ENCODE results near the gene TASP1.

The TASP1 gene

GRCh38 chr20:13430346-13431002 lies 208.3 kb downstream of the TASP1 start:
- no peak for FAIRE-seq

GRCh38 chr20:13428684-13429083 lies 210.0 kb downstream of the TASP1 start:
- FAIRE-seq: no peak

GRCh38 chr20:13426870-13427269 lies 211.9 kb downstream of the TASP1 start:
- no peak for FAIRE-seq

- no peak for FAIRE-seq
These were observed 213.2 kb downstream of the TASP1 start for GRCh38 chr20:13425381-13426135.

GRCh38 chr20:13424174-13424833 lies 214.4 kb downstream of the TASP1 start:
- FAIRE-seq: no peak

- no peak for FAIRE-seq
These were observed 215.1 kb downstream of the TASP1 start for GRCh38 chr20:13423472-13424173.

GRCh38 chr20:13422637-13423036 lies 216.1 kb downstream of the TASP1 start:
- FAIRE-seq: no peak

GRCh38 chr20:13420625-13421024 lies 218.1 kb downstream of the TASP1 start:
- no peak for FAIRE-seq

- FAIRE-seq: no peak
These were observed 219.3 kb downstream of the TASP1 start for GRCh38 chr20:13419477-13419876.

- FAIRE-seq: no peak
These were observed 220.2 kb downstream of the TASP1 start for GRCh38 chr20:13418263-13419229.

- no peak for FAIRE-seq
These were observed 222.2 kb downstream of the TASP1 start for GRCh38 chr20:13416531-13416930.

GRCh38 chr20:13412806-13413445 lies 225.8 kb downstream of the TASP1 start:
- no peak for FAIRE-seq

- FAIRE-seq: no peak
These were observed 234.4 kb downstream of the TASP1 start for GRCh38 chr20:13404293-13404692.

GRCh38 chr20:13403453-13403852 lies 235.3 kb downstream of the TASP1 start:
- no peak for FAIRE-seq

- FAIRE-seq: no peak
These were observed 235.7 kb downstream of the TASP1 start for GRCh38 chr20:13402986-13403385.

GRCh38 chr20:13402171-13402760 lies 236.5 kb downstream of the TASP1 start:
- no peak for FAIRE-seq

GRCh38 chr20:13401596-13401995 lies 237.1 kb downstream of the TASP1 start:
- no peak for FAIRE-seq

GRCh38 chr20:13400453-13400852 lies 238.3 kb downstream of the TASP1 start:
- FAIRE-seq: no peak

GRCh38 chr20:13397300-13397724 lies 241.4 kb downstream of the TASP1 start:
- FAIRE-seq: no peak

GRCh38 chr20:13396826-13397225 lies 241.9 kb downstream of the TASP1 start:
- FAIRE-seq: no peak

- FAIRE-seq: no peak
These were observed 242.7 kb downstream of the TASP1 start for GRCh38 chr20:13396022-13396421.
